IPS DF 6.9 (cell line): Measurements from ENCODE around the gene HSD17B1.

Source experiments
- DNase-seq: peaks from one replicate; pipeline ENCODE4 v3.0.0-alpha.2; 2013; ENCODE audit warnings: low read depth, low spot score
- H3K27ac ChIP-seq: one replicate; pipeline ENCODE4 v1.5.1; 2013; ENCODE audit warnings: low read length, control low read depth
- H3K27me3 ChIP-seq: 2 replicates; pipeline ENCODE4 v1.6.1; 2013; ENCODE audit warnings: mild to moderate bottlenecking, low read length; ENCODE audit not compliant: control insufficient read depth, insufficient read depth
- H3K36me3 ChIP-seq: 2 replicates; pipeline ENCODE4 v1.6.1; 2013; ENCODE audit warnings: low read length; ENCODE audit not compliant: control insufficient read depth, insufficient read depth
- H3K4me1 ChIP-seq: 2 replicates; pipeline ENCODE4 v1.6.1; 2013; ENCODE audit warnings: low read length; ENCODE audit not compliant: control insufficient read depth, insufficient read depth
- H3K4me3 ChIP-seq: 2 replicates; pipeline ENCODE4 v1.5.1; 2013; ENCODE audit warnings: mild to moderate bottlenecking, low read length
- H3K9me3 ChIP-seq: 2 replicates; pipeline ENCODE4 v1.6.1; 2013; ENCODE audit warnings: low read length, inconsistent platforms; ENCODE audit not compliant: control insufficient read depth, insufficient read depth
- WGBS: extraction: QIAGEN DNeasy Blood & Tissue Kit; methylation state at CpG from one replicate; pipeline ENCODE4 v1.1.7; 2013; ENCODE audit warnings: mixed read lengths, missing lambda C conversion rate; ENCODE audit not compliant: insufficient read length, insufficient coverage; 5-methylcytosine and 5-hydroxymethylcytosine counted together

Gene HSD17B1

GRCh38 chr17:42579794-42580551 is 27.2 kb downstream of the HSD17B1 start:
- no peaks in the 10 kb centered on the region for H3K27me3 ChIP-seq
- no peak overlapping the region for H3K27ac ChIP-seq
- WGBS, result no CpG with 5 or more reads among the region's 2 CpGs
- no peaks in the 10 kb centered on the region for H3K4me1 ChIP-seq
- H3K4me3 ChIP-seq, result no peak overlapping the region
- H3K9me3 ChIP-seq, result no peaks in the 10 kb centered on the region
- no peak for DNase-seq
- H3K36me3 ChIP-seq, result peaks cover 18% of the 10 kb centered on the region; the same call in 1 of the 2 replicates

GRCh38 chr17:42581744-42582270 is 29.1 kb downstream of the HSD17B1 start:
- Histone ChIP-seq H3K27ac (no peak overlapping the region), H3K4me3 (no peak overlapping the region), H3K27me3 (no peaks in the 10 kb centered on the region), H3K9me3 (no peaks in the 10 kb centered on the region), H3K36me3 (peaks cover 18% of the 10 kb centered on the region; the same call in 1 of the 2 replicates), H3K4me1 (no peaks in the 10 kb centered on the region)
- DNase-seq, result no peak
- no CpG with 5 or more reads among the region's 10 CpGs for WGBS

GRCh38 chr17:42584880-42585279 is 32.2 kb downstream of the HSD17B1 start:
- no CpG with 5 or more reads among the region's 9 CpGs for WGBS
- no peaks in the 10 kb centered on the region for H3K4me1 ChIP-seq
- peaks cover 18% of the 10 kb centered on the region; the same call in 1 of the 2 replicates for H3K36me3 ChIP-seq
- DNase-seq, result no peak
- H3K27ac ChIP-seq, result no peak overlapping the region
- no peaks in the 10 kb centered on the region for H3K9me3 ChIP-seq
- no peaks in the 10 kb centered on the region for H3K27me3 ChIP-seq
- H3K4me3 ChIP-seq, result no peak overlapping the region

- H3K27ac ChIP-seq, result no peak overlapping the region
- no peaks in the 10 kb centered on the region for H3K9me3 ChIP-seq
- H3K27me3 ChIP-seq, result no peaks in the 10 kb centered on the region
- H3K4me3 ChIP-seq, result no peak overlapping the region
- peaks cover 18% of the 10 kb centered on the region; the same call in 1 of the 2 replicates for H3K36me3 ChIP-seq
- no peaks in the 10 kb centered on the region for H3K4me1 ChIP-seq
- DNase-seq, result no peak
- no CpG with 5 or more reads among the region's 1 CpG for WGBS
These were observed 32.6 kb downstream of the HSD17B1 start for GRCh38 chr17:42585353-42585752.

- Histone ChIP-seq H3K27ac (no peak overlapping the region), H3K4me1 (no peaks in the 10 kb centered on the region), H3K27me3 (no peaks in the 10 kb centered on the region), H3K4me3 (no peak overlapping the region), H3K9me3 (no peaks in the 10 kb centered on the region), H3K36me3 (peaks cover 17% of the 10 kb centered on the region; the same call in 1 of the 2 replicates)
- WGBS, result no CpG with 5 or more reads among the region's 7 CpGs
- no peak for DNase-seq
These were observed 33.9 kb downstream of the HSD17B1 start for GRCh38 chr17:42586514-42587230.

GRCh38 chr17:42590886-42591285 is 38.2 kb downstream of the HSD17B1 start:
- Histone ChIP-seq H3K4me3 (no peak overlapping the region), H3K27ac (no peak overlapping the region), H3K36me3 (no peaks in the 10 kb centered on the region; the same call in 1 of the 2 replicates), H3K4me1 (no peaks in the 10 kb centered on the region), H3K9me3 (no peaks in the 10 kb centered on the region), H3K27me3 (no peaks in the 10 kb centered on the region; the same call in 1 of the 2 replicates)
- DNase-seq, result no peak
- no CpG with 5 or more reads among the region's 2 CpGs for WGBS

GRCh38 chr17:42591411-42591810 is 38.7 kb downstream of the HSD17B1 start:
- Histone ChIP-seq H3K4me1 (no peaks in the 10 kb centered on the region), H3K36me3 (no peaks in the 10 kb centered on the region; the same call in 1 of the 2 replicates), H3K27me3 (no peaks in the 10 kb centered on the region; the same call in 1 of the 2 replicates), H3K9me3 (no peaks in the 10 kb centered on the region), H3K27ac (no peak overlapping the region), H3K4me3 (no peak overlapping the region)
- no peak for DNase-seq
- no CpG with 5 or more reads among the region's 9 CpGs for WGBS

GRCh38 chr17:42596386-42596785 is 43.7 kb downstream of the HSD17B1 start:
- H3K27me3 ChIP-seq, result no peaks in the 10 kb centered on the region; the same call in 1 of the 2 replicates
- no peaks in the 10 kb centered on the region for H3K4me1 ChIP-seq
- H3K9me3 ChIP-seq, result no peaks in the 10 kb centered on the region
- no peak overlapping the region for H3K4me3 ChIP-seq
- DNase-seq, result no peak
- no CpG with 5 or more reads among the region's 3 CpGs for WGBS
- no peak overlapping the region for H3K27ac ChIP-seq
- H3K36me3 ChIP-seq, result no peaks in the 10 kb centered on the region; the same call in 1 of the 2 replicates

- no peak for DNase-seq
- H3K36me3 ChIP-seq, result no peaks in the 10 kb centered on the region
These were observed 46.2 kb downstream of the HSD17B1 start for GRCh38 chr17:42598905-42599304.

GRCh38 chr17:42603318-42603717 is 50.6 kb downstream of the HSD17B1 start:
- Histone ChIP-seq H3K36me3 (no peaks in the 10 kb centered on the region), H3K4me1 (peaks cover 1% of the 10 kb centered on the region; the same call in 1 of the 2 replicates), H3K27ac (no peak overlapping the region), H3K9me3 (no peaks in the 10 kb centered on the region), H3K4me3 (no peak overlapping the region), H3K27me3 (no peaks in the 10 kb centered on the region)
- WGBS, result no CpG with 5 or more reads among the region's 7 CpGs
- no peak for DNase-seq

More at GRCh38 chr17:42598905-42599304, 46.2 kb downstream of the HSD17B1 start:
- no peaks in the 10 kb centered on the region; the same call in 1 of the 2 replicates for H3K27me3 ChIP-seq
- H3K27ac ChIP-seq, result no peak overlapping the region
- H3K9me3 ChIP-seq, result no peaks in the 10 kb centered on the region
- no CpG with 5 or more reads among the region's 2 CpGs for WGBS
- H3K4me3 ChIP-seq, result no peak overlapping the region
- H3K4me1 ChIP-seq, result no peaks in the 10 kb centered on the region
